Loucy (cell line): Measurements from ENCODE around the gene USP4.

Experiments
- EZH2phosphoT487 ChIP-seq: fragments of 200-600 bp; IDR thresholded peaks from 2 replicates; pipeline ENCODE4 v1.6.1; 2018; ENCODE audit warnings: antibody characterized with exemption, mild to moderate bottlenecking, moderate library complexity, borderline replicate concordance
- TF ChIP-seq, protein P1 (sequence below): fragments of 200-600 bp; sonication (generic); conservative IDR thresholded peaks from 2 replicates; pipeline ENCODE4 v1.5.1; 2014; ENCODE audit warnings: mild to moderate bottlenecking, antibody characterized with exemption, low read length

DNA sequence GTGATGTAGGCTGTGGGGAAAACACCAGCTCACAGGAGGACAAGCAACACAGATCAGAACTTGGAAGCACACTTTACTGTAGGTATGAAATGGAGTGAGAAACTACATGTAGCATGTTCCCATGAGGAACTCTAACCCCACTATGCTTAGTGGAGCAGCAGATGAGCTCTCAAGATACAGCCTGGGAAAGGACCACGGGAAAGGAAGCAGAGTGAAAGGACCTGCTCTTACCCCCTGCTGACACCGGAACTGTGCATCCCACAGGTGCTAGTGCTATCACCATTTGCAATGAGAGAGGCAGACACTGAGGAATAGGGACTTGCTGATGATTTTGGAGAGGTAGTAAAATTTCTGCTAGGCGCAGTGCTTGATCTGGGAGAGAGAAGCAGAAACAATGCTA lies 28.6 kb downstream of the USP4 start:
- TF ChIP-seq EZH2phosphoT487: no peak
- TF ChIP-seq, protein P1, sequence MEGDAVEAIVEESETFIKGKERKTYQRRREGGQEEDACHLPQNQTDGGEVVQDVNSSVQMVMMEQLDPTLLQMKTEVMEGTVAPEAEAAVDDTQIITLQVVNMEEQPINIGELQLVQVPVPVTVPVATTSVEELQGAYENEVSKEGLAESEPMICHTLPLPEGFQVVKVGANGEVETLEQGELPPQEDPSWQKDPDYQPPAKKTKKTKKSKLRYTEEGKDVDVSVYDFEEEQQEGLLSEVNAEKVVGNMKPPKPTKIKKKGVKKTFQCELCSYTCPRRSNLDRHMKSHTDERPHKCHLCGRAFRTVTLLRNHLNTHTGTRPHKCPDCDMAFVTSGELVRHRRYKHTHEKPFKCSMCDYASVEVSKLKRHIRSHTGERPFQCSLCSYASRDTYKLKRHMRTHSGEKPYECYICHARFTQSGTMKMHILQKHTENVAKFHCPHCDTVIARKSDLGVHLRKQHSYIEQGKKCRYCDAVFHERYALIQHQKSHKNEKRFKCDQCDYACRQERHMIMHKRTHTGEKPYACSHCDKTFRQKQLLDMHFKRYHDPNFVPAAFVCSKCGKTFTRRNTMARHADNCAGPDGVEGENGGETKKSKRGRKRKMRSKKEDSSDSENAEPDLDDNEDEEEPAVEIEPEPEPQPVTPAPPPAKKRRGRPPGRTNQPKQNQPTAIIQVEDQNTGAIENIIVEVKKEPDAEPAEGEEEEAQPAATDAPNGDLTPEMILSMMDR: no peak
